B cell (primary cell): ENCODE data around the gene UBE2J1.

ENCODE experiments used
- CTCF ChIP-seq: fragments of 200-600 bp; IDR thresholded peaks from one replicate; pipeline ENCODE4 v1.8.0; 2022; ENCODE audit warnings: antibody characterized with exemption, mild to moderate bottlenecking
- EZH2 ChIP-seq: IDR thresholded peaks from 2 replicates; pipeline ENCODE4 v1.6.1; 2012; ENCODE audit warnings: borderline replicate concordance, low read depth, mild to moderate bottlenecking, moderate library complexity, low read length; ENCODE audit not compliant: insufficient read depth, poor library complexity, severe bottlenecking

- TF ChIP-seq CTCF (no peak), EZH2 (no peak)
Measured at GRCh38 chr6:89368999-89369398, 16.5 kb upstream of the UBE2J1 start.
